Superior temporal gyrus (tissue), 1 donor: Measurements from ENCODE around the gene TNRC18.
"Not testable (repeated sequence)": the region's sequence is repeated elsewhere in the genome, so short reads cannot be mapped to it uniquely, and the experiment has no call there.

Source experiments
- DNase-seq: peaks from one replicate; pipeline ENCODE4 v3.0.0-alpha.2; 2016; ENCODE audit errors: extremely low spot score

Gene TNRC18

GRCh38 chr7:5423306-5423975 lies at the start of gene TNRC18:
Gene TNRC18, minus strand, starts transcription at chr7:5423834. Its CDS starts 2,588 bp downstream, at chr7:5421246.
- no peak for DNase-seq

GRCh38 chr7:5472432-5473315 lies 49.0 kb upstream of the TNRC18 start:
- no peak for DNase-seq

GRCh38 chr7:5471623-5472022 lies 48.0 kb upstream of the TNRC18 start:
- not testable (repeated sequence) for DNase-seq

- DNase-seq: no peak
These were observed 47.2 kb upstream of the TNRC18 start for GRCh38 chr7:5470816-5471215.

- no peak for DNase-seq
These were observed 46.5 kb upstream of the TNRC18 start for GRCh38 chr7:5470167-5470532.

- no peak for DNase-seq
These were observed 45.9 kb upstream of the TNRC18 start for GRCh38 chr7:5469375-5470166.

- DNase-seq: no peak
These were observed 44.0 kb upstream of the TNRC18 start for GRCh38 chr7:5467645-5468044.

GRCh38 chr7:5466551-5466950 lies 42.9 kb upstream of the TNRC18 start:
- DNase-seq: no peak

- no peak for DNase-seq
These were observed 39.4 kb upstream of the TNRC18 start for GRCh38 chr7:5463031-5463430.

GRCh38 chr7:5462216-5462615 lies 38.6 kb upstream of the TNRC18 start:
- no peak for DNase-seq

GRCh38 chr7:5458921-5459480 lies 35.4 kb upstream of the TNRC18 start:
- DNase-seq: no peak

GRCh38 chr7:5457245-5457735 lies 33.7 kb upstream of the TNRC18 start:
- DNase-seq: no peak

GRCh38 chr7:5456409-5456808 lies 32.8 kb upstream of the TNRC18 start:
- DNase-seq: no peak

- DNase-seq: no peak
These were observed 32.1 kb upstream of the TNRC18 start for GRCh38 chr7:5455581-5456219.

GRCh38 chr7:5455175-5455574 lies 31.5 kb upstream of the TNRC18 start:
- no peak for DNase-seq

GRCh38 chr7:5454485-5454884 lies 30.9 kb upstream of the TNRC18 start:
- DNase-seq: no peak

- DNase-seq: no peak
These were observed 30.0 kb upstream of the TNRC18 start for GRCh38 chr7:5453566-5454075.

GRCh38 chr7:5452937-5453540 lies 29.4 kb upstream of the TNRC18 start:
- no peak for DNase-seq

GRCh38 chr7:5452470-5452899 lies 28.9 kb upstream of the TNRC18 start:
- DNase-seq: no peak

- no peak for DNase-seq
These were observed 27.8 kb upstream of the TNRC18 start for GRCh38 chr7:5451391-5451790.
